ENCODE results near the gene HTRA2.

The HTRA2 gene

DNA sequence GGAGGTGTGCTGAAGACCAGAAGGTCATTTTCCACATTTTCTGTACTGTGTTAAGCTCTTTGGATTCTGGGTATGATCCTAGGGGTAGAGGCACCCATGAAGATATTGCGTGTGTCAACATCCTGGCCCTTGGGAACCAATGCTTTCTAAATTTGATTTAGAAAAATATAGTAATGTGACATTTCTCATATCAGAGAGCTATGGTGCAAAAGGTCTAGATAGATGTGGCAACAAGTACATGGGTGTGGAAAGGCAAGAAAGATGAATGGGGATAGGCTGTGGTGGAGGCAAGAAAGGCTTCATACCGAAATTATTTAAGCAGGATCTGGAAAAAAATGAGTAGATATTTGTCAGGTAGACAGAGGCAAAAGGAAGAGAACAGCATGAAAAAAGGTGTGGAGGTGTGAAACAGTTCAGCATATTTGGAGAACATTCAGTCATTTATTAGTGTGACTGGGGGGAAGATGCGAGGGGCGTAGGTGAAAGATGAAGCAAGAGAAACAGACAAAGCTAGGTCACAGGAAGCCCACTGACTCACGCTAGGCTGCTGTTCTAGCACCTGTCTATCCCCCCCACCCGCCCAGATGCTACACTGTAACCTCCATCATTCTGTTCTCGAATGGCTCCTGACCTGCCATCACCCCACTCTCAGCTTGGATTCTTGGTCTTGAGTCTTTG is 36.5 kb downstream of the HTRA2 start:
- DNase-seq, result no peak

DNA sequence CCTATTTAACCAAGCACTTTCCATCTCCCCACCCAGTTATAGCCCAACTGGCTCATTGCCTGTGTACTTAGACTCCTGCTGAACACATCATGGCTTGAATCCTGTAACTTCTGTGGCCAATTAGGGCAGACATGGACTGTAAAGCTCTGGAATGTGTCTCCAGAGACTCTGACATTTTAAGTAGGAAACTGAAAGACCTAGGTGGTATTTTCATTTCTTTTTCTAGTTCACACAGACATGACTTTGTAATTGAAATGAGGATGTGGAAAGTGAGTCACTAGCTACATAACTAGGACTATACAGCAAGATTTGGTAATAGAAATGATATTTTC is 37.0 kb downstream of the HTRA2 start:
- no peak for DNase-seq

DNA sequence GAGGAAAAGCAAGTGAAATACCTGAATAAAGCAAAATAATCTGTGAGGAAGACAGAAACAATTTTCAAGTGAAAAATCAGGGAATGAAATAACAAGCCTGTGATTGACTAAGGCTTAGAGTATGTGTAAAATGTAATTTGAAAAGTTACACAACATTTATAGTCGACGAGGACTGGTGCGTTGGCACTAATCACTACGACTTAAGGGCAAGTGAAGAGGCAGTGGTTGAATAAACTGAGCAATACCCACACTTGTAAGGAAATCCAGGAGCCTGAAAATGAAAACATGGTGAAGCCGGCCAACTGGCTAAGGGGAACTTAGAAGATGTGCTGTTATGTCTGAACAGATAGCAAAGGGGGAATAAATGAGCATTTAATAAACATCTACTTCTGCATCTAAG is 38.1 kb downstream of the HTRA2 start:
- no peak for DNase-seq

DNA sequence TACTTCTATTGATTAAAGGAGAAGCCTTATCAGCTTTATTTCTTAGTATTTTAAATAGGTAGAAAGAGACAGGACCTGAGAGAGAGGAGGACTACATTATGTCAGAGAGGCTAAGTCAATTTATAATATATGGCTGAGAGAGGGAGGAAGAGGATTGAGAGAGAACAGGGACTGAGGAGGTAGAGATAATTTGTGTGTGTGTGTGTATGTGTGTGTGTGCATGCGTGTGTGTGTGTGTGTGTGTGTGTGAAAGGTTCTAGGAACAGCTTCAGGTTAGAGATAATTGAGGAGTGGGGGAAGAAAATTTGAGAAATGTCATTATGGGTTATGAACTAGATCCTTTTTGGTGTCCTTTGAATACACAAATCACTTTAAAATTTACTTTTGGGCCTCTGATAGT is 40.0 kb downstream of the HTRA2 start:
- DNase-seq, result no peak

GRCh38 chr2:74571058-74571457 is 41.3 kb downstream of the HTRA2 start:
- no peak for DNase-seq

- DNase-seq, result no peak
These were observed 42.6 kb downstream of the HTRA2 start for GRCh38 chr2:74572178-74572925.

DNA sequence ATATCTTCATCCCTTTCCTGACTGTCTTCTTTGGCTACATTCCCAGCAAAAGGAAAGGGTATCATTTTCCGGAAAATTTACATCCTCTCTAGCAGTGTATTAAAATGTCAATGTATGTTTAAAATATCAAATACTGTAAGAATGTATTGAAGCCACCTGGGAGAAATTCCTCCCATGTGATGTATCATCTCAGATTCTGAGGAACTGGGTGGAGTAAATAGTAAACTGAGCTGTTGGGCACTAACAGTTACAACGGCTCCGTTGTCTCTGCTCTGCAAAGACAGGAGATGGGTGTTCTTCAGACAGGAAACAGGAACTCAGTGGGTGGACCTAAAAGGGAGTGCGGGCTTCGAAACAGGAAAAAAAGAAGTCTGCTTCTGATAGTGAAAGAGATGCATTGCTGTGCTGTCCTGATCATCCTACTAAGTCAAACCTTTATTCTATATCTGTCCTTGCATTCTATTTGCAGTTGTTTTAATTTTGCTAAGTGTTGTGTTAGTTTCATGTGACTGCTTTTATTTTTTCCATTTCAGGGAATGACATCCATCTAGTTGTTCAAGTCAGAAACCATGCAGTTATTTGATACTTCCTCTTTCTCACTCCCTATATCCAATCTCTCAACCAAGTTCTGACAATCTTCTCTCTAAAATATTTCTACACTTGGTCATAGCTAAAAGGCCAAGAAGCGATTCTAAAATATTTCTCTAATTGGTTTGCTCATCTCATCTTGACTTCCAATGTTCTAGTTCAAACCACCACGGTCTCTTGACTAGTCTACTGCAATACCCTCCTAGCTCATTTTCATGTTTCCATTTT is 44.2 kb downstream of the HTRA2 start:
- peak; percentile 70 for DNase-seq

DNA sequence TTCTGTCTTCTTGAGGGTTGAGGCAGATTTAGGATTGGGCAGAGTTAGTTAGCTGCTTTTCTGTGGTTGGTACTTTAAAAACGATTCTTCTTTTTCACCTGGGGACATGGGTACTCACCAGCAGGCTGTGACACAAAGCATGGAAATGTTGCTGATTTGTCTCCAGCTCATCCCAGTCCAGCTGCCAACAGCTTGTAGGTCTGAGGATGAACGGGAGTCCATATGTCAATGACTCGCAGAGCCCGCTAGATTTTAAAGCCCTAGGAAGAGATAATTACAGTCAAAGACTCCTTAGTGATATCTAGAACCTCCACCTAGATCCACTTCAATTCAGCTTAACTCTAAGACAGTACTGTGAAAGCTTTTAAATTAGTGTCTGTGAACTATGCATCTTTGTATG is 45.6 kb downstream of the HTRA2 start:
- no peak for DNase-seq

GRCh38 chr2:74576211-74576862 is 46.6 kb downstream of the HTRA2 start:
- no peak for DNase-seq

GRCh38 chr2:74576863-74577229 is 47.1 kb downstream of the HTRA2 start:
- DNase-seq, result peak; percentile 68

- DNase-seq, result no peak
These were observed 47.7 kb downstream of the HTRA2 start for GRCh38 chr2:74577448-74577847.

- DNase-seq, result no peak
These were observed 48.7 kb downstream of the HTRA2 start for GRCh38 chr2:74578408-74578807.

DNA sequence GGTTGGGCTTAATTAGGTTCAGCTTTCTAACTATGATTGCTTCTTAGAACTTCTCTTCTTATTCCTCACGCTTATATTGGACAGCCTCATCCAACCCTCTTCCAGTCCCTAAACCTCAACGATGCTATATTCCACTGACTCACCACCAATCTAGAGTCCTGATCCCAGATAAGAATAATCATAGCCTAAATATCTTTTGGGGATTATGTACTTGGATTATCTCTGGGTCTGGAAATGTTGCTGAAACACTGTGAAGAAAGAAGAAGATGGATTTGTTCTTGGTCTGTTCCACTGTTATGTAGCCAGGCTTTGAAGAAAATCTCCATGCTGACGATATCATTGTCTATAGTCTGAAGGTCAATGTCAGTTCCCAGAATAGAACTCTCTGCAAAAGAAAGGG is 51.7 kb downstream of the HTRA2 start:
- DNase-seq, result no peak

- DNase-seq, result no peak
These were observed 52.5 kb downstream of the HTRA2 start for GRCh38 chr2:74582184-74582583.

Data from SIG-M5 (cell line).